ENCODE data around the gene STYXL1.
A peak's percentile ranks its signal among the peaks of the same experiment; 100 is the strongest.

The STYXL1 gene

DNA sequence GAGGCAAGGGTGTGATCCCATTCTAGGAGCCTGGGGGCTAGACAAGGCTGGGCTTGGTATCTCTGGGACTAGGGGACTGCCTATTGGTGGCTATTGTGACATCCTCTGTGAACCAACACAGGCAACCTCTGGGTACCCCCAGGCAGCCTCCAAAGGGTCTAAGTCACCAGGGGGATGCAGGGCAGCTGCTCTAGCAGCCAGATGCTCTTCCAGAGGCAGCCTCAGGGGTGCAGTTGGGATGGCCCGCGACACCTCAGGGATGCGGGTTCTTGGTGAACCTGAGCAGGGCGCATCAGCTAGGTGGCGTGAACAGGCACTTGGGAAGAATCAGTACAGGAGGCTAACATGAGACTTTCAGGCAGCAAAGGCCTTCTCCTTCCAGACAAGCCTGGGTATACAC lies 51.8 kb downstream of the STYXL1 start:
- TF ChIP-seq, protein P1, sequence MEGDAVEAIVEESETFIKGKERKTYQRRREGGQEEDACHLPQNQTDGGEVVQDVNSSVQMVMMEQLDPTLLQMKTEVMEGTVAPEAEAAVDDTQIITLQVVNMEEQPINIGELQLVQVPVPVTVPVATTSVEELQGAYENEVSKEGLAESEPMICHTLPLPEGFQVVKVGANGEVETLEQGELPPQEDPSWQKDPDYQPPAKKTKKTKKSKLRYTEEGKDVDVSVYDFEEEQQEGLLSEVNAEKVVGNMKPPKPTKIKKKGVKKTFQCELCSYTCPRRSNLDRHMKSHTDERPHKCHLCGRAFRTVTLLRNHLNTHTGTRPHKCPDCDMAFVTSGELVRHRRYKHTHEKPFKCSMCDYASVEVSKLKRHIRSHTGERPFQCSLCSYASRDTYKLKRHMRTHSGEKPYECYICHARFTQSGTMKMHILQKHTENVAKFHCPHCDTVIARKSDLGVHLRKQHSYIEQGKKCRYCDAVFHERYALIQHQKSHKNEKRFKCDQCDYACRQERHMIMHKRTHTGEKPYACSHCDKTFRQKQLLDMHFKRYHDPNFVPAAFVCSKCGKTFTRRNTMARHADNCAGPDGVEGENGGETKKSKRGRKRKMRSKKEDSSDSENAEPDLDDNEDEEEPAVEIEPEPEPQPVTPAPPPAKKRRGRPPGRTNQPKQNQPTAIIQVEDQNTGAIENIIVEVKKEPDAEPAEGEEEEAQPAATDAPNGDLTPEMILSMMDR (conservative IDR thresholded peaks at IDR 0.05; ENCODE audit: low read length): no peak
- H3K4me3 ChIP-seq (ENCODE audit: low read length): no peak overlapping the region
- DNase-seq (ENCODE audit: low read depth): no peak

DNA sequence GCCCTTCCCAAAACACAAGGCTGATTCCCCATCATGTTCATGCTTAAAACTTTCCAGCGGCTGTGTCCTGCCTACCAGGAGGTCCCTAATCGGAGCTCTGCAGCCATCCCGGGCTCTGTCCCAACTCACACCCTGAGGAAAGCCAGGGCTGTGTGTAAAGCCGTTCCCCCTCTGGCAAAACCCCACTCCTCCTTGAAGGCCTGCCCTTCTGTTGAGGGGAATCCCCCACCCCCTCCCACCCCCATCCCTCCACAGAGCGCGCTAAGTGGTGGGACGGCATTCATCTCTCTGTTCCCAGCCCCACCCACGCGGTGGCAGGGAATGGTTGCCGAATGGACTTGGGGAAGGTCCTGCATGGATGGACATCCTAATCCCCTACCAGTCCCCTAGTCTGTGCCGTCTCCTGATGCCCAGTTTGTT lies 52.7 kb downstream of the STYXL1 start:
- no peak for DNase-seq (ENCODE audit: low read depth)
- peak overlapping the region; percentile 58 for H3K4me3 ChIP-seq (ENCODE audit: low read length)
- TF ChIP-seq, protein P1 (conservative IDR thresholded peaks at IDR 0.05; ENCODE audit: low read length): no peak

DNA sequence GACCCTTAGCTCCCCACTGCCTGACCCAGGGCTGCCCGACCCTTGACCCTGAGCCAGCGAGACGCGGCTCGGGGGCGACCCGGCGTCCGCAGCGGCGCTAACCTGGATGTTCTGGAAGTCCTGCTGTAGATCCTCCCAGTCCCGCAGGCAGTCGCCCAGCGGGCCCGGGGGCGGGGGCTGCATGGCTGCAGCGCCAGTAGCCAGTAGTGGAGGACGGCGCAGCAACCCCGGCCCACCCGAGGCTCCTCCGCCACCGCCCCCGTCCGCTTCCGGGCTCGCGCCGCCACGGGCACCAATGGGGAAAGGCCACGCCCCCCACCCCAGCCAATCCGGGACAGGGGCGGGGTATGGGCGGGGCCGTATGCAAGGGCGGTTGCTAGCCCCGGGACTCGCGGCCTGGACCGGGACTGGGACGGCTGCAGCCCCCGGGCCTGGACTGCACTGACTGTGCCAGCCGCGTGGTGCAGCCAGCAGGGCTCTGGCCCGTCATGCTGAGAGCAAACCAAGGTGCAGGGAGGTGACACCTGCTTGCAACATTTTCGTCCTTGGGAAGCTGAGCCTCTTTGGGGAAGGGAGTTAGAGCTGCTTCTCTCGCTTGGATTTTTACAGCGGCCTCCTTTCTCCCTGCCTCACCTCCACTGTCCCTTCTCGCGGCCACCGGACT lies 53.3 kb downstream of the STYXL1 start, which contains the start of gene TMEM120A:
TSS of gene TMEM120A (minus strand) at position 208 of the 664 bp plus-strand sequence. CDS start at position 183, 25 bp downstream.
- peak; percentile 89 for DNase-seq (ENCODE audit: low read depth)
- H3K4me3 ChIP-seq (ENCODE audit: low read length): peak within 1 kb of the TSS; percentile 78
- TF ChIP-seq, protein P1 (conservative IDR thresholded peaks at IDR 0.05; ENCODE audit: low read length): peak; percentile 17; the same call in 1 of the 2 replicates

DNA sequence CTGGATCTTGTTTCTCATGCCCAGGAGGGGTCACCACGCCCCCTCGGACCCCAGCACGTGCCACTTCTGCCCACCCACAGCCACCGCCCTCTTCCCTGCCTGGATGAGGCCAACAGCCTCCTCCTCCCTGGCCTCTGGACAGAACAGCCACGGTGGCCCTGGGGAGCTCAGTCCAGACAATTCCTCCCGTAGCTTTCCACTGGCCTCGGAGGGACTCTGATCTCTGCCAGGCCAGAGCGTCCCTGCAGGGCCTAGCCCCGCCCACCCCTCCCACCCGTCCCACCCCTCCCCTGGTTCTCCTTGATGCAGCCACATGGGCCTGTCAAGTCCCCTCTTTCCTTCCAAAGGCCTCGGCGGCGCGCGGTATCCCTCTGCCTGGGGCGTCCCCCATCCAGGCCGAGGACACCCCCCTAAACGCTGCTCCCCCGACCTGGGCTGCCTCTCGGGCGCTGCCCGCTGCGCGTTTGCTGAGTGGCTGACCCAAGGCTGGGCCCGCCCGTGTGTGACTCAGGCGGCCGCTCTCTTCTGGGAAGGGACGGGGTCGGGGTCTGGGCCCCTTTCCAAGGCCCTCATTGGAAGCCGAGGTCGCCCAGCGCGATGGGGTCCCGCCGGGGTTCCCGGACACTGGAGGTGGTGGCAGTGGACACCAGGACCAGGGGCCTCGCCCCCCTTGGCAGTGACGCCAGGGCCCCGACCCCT lies 54.0 kb downstream of the STYXL1 start:
- peak; percentile 51 for DNase-seq (ENCODE audit: low read depth)
- peak overlapping the region; percentile 78 for H3K4me3 ChIP-seq (ENCODE audit: low read length)
- TF ChIP-seq, protein P1 (conservative IDR thresholded peaks at IDR 0.05; ENCODE audit: low read length): no peak

DNA sequence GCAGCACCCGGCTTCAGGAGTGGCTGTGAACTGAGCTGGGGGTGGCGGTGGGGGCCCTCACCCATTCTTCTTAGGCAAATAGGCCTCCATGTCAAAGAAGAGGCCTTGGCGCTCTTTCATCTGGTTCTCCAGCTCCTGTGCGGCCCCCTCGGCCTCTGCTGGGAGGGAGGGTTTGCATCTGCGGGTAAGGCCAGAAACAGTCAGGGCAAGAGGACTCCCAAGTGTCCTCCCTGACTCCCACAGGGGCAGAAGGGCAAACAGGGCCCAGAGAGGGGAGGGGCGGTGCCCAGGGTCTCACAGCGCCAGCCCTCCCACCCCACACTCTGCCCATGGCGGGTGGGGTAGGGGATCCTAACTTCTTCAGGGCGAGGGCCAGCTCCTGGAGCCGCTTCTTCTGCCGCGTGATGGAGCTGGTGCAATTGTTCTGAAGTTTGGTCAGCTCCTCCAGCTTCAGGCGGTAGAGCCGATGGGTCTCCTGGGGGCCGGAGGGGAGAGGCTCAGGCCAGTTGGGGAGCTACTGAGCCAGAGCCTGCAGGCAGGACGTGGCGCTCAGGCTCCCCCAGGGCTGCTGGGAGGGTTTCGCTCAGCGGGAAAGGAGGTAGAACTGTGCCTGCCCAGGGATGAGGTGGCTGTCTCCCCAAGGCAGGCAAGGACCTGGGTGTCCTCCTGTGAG lies 55.6 kb downstream of the STYXL1 start:
- TF ChIP-seq, protein P1 (conservative IDR thresholded peaks at IDR 0.05; ENCODE audit: low read length): no peak
- no peak for DNase-seq (ENCODE audit: low read depth)

DNA sequence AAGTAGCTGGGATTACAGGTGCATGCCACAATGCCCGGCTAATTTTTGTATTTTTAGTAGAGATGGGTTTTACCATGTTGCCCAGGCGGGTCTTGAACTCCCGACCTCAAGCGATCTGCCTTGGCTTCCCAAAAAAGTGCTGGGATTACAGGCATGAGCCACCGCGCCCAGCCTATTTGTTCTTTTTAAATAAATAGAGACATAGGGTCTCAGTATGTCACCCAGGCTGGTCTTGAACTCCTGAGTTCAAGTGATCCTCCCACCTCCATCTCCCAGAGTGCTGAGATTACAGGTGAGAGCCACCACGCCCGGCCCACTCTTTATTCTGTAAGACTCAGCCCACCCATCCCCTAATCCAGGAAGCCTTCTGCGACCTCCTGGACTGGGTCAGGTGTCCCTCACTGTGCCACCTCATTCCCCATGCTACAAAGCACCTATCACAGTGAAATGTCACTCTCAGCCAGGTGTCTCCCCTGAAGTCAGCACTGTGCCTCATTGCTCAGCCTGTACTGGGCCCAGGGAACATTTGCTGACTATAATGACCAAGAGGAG lies 56.2 kb downstream of the STYXL1 start:
- H3K4me3 ChIP-seq (ENCODE audit: low read length): no peak overlapping the region
- DNase-seq (ENCODE audit: low read depth): no peak
- TF ChIP-seq, protein P1 (conservative IDR thresholded peaks at IDR 0.05; ENCODE audit: low read length): no peak

More for the DNA sequence above, 55.6 kb downstream of the STYXL1 start:
- no peak overlapping the region for H3K4me3 ChIP-seq (ENCODE audit: low read length)

All from AG10803 (cell line).